Spleen (tissue), 11 donors: ENCODE results near the gene PCDHGA3. TPM values are rescaled to one million over a fixed set of nuclear protein-coding genes. Genes with fewer than 3 reads are reported as not detected.
"Not testable (repeated sequence)": the region's sequence is repeated elsewhere in the genome, so short reads cannot be mapped to it uniquely, and the experiment has no call there.

Experiments used
- DNase-seq: peaks from one replicate; pipeline ENCODE4 v3.0.0-alpha.2; 2020
- H3K27ac ChIP-seq, 8 donors: fragments of 200-600 bp; sonication (generic) in 7 of 8; 1 replicate in 4 of 8; 2 replicates in 4 of 8; pipeline versions ENCODE4 v1.5.0 to v1.8.0; 2016 to 2021; ENCODE audit warnings: inconsistent platforms in 4 of 8, mild to moderate bottlenecking in 4 of 8, moderate library complexity in 1 of 8
- H3K27me3 ChIP-seq, 7 donors: fragments of 200-600 bp; sonication (generic) in 6 of 7; replicated peaks in 1 of 7; 1 replicate in 4 of 7; 2 replicates in 3 of 7; pipeline versions ENCODE4 v1.5.0 to v1.8.0; 2016 to 2021; ENCODE audit warnings: inconsistent platforms in 3 of 7, mild to moderate bottlenecking in 1 of 7
- H3K36me3 ChIP-seq, 6 donors: fragments of 200-600 bp; sonication (generic) in 5 of 6; 1 replicate in 4 of 6; 2 replicates in 2 of 6; pipeline versions ENCODE4 v1.5.0 to v1.8.0; 2016 to 2021; ENCODE audit warnings: inconsistent platforms in 2 of 6
- H3K4me1 ChIP-seq, 6 donors: fragments of 200-600 bp; sonication (generic) in 5 of 6; 1 replicate in 3 of 6; 2 replicates in 3 of 6; pipeline versions ENCODE4 v1.5.0 to v1.8.0; 2016 to 2021; ENCODE audit warnings: inconsistent platforms in 3 of 6
- H3K4me3 ChIP-seq, 8 donors: fragments of 200-600 bp; sonication (generic) in 7 of 8; 1 replicate in 4 of 8; 2 replicates in 4 of 8; pipeline versions ENCODE4 v1.5.0 to v1.8.0; 2016 to 2021; ENCODE audit warnings: inconsistent platforms in 4 of 8, mild to moderate bottlenecking in 4 of 8, moderate library complexity in 2 of 8
- H3K9me3 ChIP-seq, 8 donors: fragments of 200-600 bp; sonication (generic) in 7 of 8; 1 replicate in 4 of 8; 2 replicates in 4 of 8; pipeline versions ENCODE4 v1.5.0 to v1.8.0; 2016 to 2021; ENCODE audit warnings: inconsistent platforms in 4 of 8
- POLR2A ChIP-seq, 3 donors: fragments of 450-650 bp; IDR thresholded peaks; one replicate each; pipeline ENCODE4 v1.5.1; 2017; ENCODE audit warnings: antibody characterized with exemption in 3 of 3, mild to moderate bottlenecking in 1 of 3
- POLR2AphosphoS5 ChIP-seq, 3 donors: sonication (generic); formaldehyde crosslinking; IDR thresholded peaks; one replicate each; pipeline ENCODE4 v1.5.1; 2017; ENCODE audit warnings: antibody characterized with exemption in 3 of 3
- WGBS, 5 donors: extraction: QIAGEN DNeasy Blood & Tissue Kit in 3 of 5; methylation state at CpG; one replicate each; pipeline versions ENCODE4 v1.1.5 to v1.1.7; 2013 to 2018; 5-methylcytosine and 5-hydroxymethylcytosine counted together
- intact Hi-C: fragments of 100-400 bp; cut with DNase I; formaldehyde crosslinking; loops from one replicate; pipeline ENCODE4 v1.15.0; 2023; ENCODE audit warnings: low total_unique reads
- polyA plus RNA-seq, 3 donors: library from polyadenylated mRNA; stranded (reverse); fragments of 200-250 nt; gene quantifications; one replicate each; pipeline ENCODE4 v1.2.1, GENCODE V29; 2013
- total RNA-seq, 7 donors: library from RNA; depleted of rRNA in 3 of 7; stranded (reverse); fragments of >200 nt in 3 of 7; fragmentation: NEBNext Ultra II Directional in 4 of 7; extraction: Animal tissue kit (Norgen Biotek cat#: 25700) in 4 of 7; gene quantifications; one replicate each; pipeline versions ENCODE4 v1.1.0 to v1.2.1, GENCODE V29; 2016 to 2021
- TF ChIP-seq, protein P1 (sequence below), 11 experiments: fragments of 200-600 bp in 7 of 11; fragments of 450-650 bp in 4 of 11; sonication (generic) in 4 of 11; IDR thresholded peaks in 8 of 11; conservative IDR thresholded peaks in 3 of 11; 1 replicate in 7 of 11; 2 replicates in 4 of 11; pipeline versions ENCODE4 v1.4.0 to v1.8.0; 2016 to 2021; ENCODE audit warnings: antibody characterized with exemption in 11 of 11, inconsistent platforms in 4 of 11, mild to moderate bottlenecking in 1 of 11
- donor health status: healthy with polysubstance abuse.
- donor health status: DM: no; HTN: no; CAD: no; lungs with moderate emphysema.
- donor health status: DM: no; HTN: no; CAD: no.
- donor health status: Bipolar disorder and iron deficiency.
- donor health status: healthy.
- donor health status: DM: no; HTN: no; CAD: no.
- donor health status: DM: yes; HTN: yes; CAD: no.

PCDHGA3 gene
- total and polyA plus RNA-seq, 10 donors = 0.22 to 4.4 (median 2.0) TPM; not detected in 2

DNA sequence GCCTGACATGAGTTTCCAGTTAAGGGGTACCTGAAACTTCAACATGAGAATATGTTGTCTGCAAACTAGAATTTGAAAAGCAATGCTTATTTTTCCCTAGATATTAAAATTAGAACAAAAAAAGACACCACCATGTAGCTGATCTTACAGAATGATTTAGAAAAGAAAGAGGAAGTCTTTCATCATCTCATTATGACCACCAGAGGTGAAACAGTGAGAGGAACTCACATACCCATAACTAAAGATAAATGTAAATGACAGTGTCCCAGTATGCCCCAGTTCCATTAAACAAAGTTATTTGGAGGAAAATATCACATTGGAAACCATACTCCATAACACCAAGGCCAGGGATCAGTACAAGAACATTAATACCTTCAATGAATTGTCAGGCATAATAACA lies 29.9 kb upstream of the PCDHGA3 start:
- Histone ChIP-seq H3K27ac (no peak overlapping the region), H3K4me1 (peaks cover 0 to 2% (median 0%) of the 10 kb centered on the region in 6 donors), H3K4me3 (no peak overlapping the region), H3K9me3 (peaks cover 48 to 100% (median 100%) of the 10 kb centered on the region in 8 donors), H3K36me3 (peaks cover 5 to 89% (median 28%) of the 10 kb centered on the region in 6 donors), H3K27me3 (no peaks in the 10 kb centered on the region)
- intact Hi-C loops = no loop called here
- DNase-seq = no peak
- TF ChIP-seq, protein P1, sequence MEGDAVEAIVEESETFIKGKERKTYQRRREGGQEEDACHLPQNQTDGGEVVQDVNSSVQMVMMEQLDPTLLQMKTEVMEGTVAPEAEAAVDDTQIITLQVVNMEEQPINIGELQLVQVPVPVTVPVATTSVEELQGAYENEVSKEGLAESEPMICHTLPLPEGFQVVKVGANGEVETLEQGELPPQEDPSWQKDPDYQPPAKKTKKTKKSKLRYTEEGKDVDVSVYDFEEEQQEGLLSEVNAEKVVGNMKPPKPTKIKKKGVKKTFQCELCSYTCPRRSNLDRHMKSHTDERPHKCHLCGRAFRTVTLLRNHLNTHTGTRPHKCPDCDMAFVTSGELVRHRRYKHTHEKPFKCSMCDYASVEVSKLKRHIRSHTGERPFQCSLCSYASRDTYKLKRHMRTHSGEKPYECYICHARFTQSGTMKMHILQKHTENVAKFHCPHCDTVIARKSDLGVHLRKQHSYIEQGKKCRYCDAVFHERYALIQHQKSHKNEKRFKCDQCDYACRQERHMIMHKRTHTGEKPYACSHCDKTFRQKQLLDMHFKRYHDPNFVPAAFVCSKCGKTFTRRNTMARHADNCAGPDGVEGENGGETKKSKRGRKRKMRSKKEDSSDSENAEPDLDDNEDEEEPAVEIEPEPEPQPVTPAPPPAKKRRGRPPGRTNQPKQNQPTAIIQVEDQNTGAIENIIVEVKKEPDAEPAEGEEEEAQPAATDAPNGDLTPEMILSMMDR (IDR thresholded peaks at IDR 0.05 in 8 of 11, conservative IDR thresholded peaks at IDR 0.05 in 3 of 11) = no peak
- no peak for TF ChIP-seq POLR2A (IDR thresholded peaks at IDR 0.05)
- TF ChIP-seq POLR2AphosphoS5 (IDR thresholded peaks at IDR 0.05) = no peak

DNA sequence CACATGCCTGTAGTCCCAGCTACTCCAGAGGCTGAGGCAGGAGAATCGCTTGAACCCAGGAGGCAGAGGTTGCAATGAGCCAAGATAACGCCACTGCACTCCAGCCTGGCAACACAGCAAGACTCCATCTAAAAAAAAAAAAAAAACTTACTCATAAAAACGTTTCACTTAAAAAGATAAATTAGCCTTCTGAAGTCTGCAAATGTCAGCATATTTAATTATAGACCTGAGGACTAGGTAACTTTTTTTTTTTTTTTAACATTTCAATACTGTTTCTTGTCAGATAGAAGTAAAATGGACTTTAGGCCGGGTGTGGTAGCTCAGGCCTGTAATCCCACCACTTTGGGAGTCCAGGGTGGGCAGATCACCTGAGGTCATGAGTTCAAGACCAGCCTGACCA lies 26.7 kb upstream of the PCDHGA3 start:
- peaks cover 4 to 22% (median 11%) of the 10 kb centered on the region in 6 donors for H3K4me1 ChIP-seq
- H3K27me3 ChIP-seq, H3K4me3 ChIP-seq, intact Hi-C loops, H3K27ac ChIP-seq, DNase-seq: not testable (repeated sequence)
- peaks cover 54 to 94% (median 92%) of the 10 kb centered on the region in 8 donors for H3K9me3 ChIP-seq
- WGBS, 5 donors = 89 to 97% (median 91%) methylated on average over 4 of the region's 4 CpGs
- peaks cover 9 to 81% (median 38%) of the 10 kb centered on the region in 6 donors for H3K36me3 ChIP-seq

DNA sequence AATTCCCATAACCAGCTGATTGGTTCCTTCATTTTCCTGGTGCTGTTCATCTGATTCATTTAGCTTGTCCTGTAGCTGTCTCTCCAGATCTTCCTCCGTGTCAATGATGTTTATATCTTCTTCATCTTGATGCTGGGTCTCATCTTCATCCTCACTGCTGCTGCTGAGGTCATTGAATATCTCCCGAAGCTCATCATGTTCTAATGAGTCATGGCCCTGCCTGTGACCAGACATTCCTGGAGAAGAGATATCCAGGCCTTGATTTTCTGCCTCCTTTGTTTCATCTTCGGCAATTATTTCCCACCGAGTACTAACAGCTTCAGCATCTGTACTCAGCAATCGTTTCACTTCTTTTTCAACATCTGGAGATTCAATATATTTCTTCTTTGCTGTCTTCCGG lies 24.4 kb upstream of the PCDHGA3 start:
- Histone ChIP-seq H3K27me3 (no peaks in the 10 kb centered on the region), H3K4me1 (peaks cover 4 to 22% (median 11%) of the 10 kb centered on the region in 6 donors), H3K9me3 (peaks cover 43 to 94% (median 92%) of the 10 kb centered on the region in 8 donors), H3K27ac (no peak overlapping the region), H3K36me3 (peaks cover 9 to 58% (median 38%) of the 10 kb centered on the region in 6 donors), H3K4me3 (peak overlapping the region in 2 of 8 donors; percentile 49 to 82)
- TF ChIP-seq POLR2A (IDR thresholded peaks at IDR 0.05) (no peak), POLR2AphosphoS5 (IDR thresholded peaks at IDR 0.05) (no peak)
- TF ChIP-seq, protein P1 (IDR thresholded peaks at IDR 0.05 in 8 of 11, conservative IDR thresholded peaks at IDR 0.05 in 3 of 11) = no peak
- intact Hi-C loops = no loop called here
- no peak for DNase-seq
- WGBS, 5 donors = 95 to 99% (median 98%) methylated on average over 6 of the region's 6 CpGs

DNA sequence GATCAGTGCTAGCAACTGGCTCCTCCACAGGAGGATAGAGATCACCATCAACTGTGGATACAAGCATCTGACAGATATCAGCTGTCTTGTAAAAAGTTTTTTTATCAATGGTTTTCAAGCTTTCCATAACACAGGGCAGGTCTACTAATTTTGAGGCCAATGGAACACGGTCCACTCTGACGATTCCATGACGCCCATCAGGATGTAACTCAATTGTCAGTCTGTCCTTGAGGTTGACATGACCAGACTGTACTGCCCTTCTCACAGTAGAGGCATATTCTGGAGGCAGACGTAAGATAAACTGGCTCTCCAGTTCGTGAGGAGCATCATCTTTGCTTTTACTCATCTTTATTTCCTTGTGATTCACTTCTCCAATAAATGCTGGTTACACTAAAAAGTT lies 23.9 kb upstream of the PCDHGA3 start:
- DNase-seq = no peak
- Histone ChIP-seq H3K4me1 (peaks cover 4 to 22% (median 11%) of the 10 kb centered on the region in 6 donors), H3K27me3 (no peaks in the 10 kb centered on the region), H3K4me3 (peak overlapping the region; percentile 49 to 82 (median 66)), H3K36me3 (peaks cover 9 to 53% (median 38%) of the 10 kb centered on the region in 6 donors), H3K27ac (peak overlapping the region in 4 of 8 donors; percentile 93 to 98 (median 96)), H3K9me3 (peaks cover 41 to 94% (median 92%) of the 10 kb centered on the region in 8 donors)
- intact Hi-C loops = no loop called here
- 76 to 82% (median 79%) methylated on average over 5 of the region's 5 CpGs for WGBS, 5 donors
- no peak for TF ChIP-seq POLR2AphosphoS5 (IDR thresholded peaks at IDR 0.05)
- TF ChIP-seq, protein P1 (IDR thresholded peaks at IDR 0.05 in 8 of 11, conservative IDR thresholded peaks at IDR 0.05 in 3 of 11) = no peak
- no peak for TF ChIP-seq POLR2A (IDR thresholded peaks at IDR 0.05)
